Activated CD8-positive, alpha-beta T cell treated with anti-CD3 and anti-CD28 coated beads for 36 hours (primary cell): Measurements from ENCODE around the gene SRRM3. TPM values are rescaled to one million over a fixed set of nuclear protein-coding genes. Genes with fewer than 3 reads are reported as not detected.

ENCODE experiments used
- ATAC-seq: fragments of 200-7000 bp; cut with Tn5 transposase; one replicate; pipeline ENCODE4 v1.10.0; 2021; ENCODE audit warnings: mild to moderate bottlenecking, moderate library complexity
- CTCF ChIA-PET: fragments of 350-600 bp; sonication (Branson Sonifier 250); formaldehyde crosslinking; loops from one replicate; lab custom pipeline; 2021; ENCODE audit warnings: antibody characterized with exemption; lab: Charles Lee
- POLR2A ChIA-PET: fragments of 350-600 bp; sonication (Branson Sonifier 250); formaldehyde crosslinking; loops from one replicate; lab custom pipeline; 2021; ENCODE audit warnings: antibody characterized with exemption; lab: Charles Lee
- DNase-seq: peaks from one replicate; pipeline ENCODE4 v3.0.0-alpha.2; 2020
- H3K27ac Mint-ChIP-seq: one replicate; pipeline ENCODE4 v1.8.0; 2021; ENCODE audit warnings: mild to moderate bottlenecking, mixed read lengths
- H3K27me3 Mint-ChIP-seq: one replicate; pipeline ENCODE4 v1.8.0; 2021; ENCODE audit warnings: mixed read lengths
- H3K36me3 Mint-ChIP-seq: one replicate; pipeline ENCODE4 v1.8.0; 2021; ENCODE audit warnings: low read depth, mixed read lengths
- H3K4me1 Mint-ChIP-seq: one replicate; pipeline ENCODE4 v1.8.0; 2021; ENCODE audit warnings: low read depth, mixed read lengths
- H3K4me3 Mint-ChIP-seq: one replicate; pipeline ENCODE4 v1.8.0; 2021; ENCODE audit warnings: mild to moderate bottlenecking, moderate library complexity, mixed read lengths
- H3K9me3 Mint-ChIP-seq: one replicate; pipeline ENCODE4 v1.8.0; 2021; ENCODE audit warnings: mixed read lengths
- intact Hi-C: fragments of 100-400 bp; cut with micrococcal nuclease; formaldehyde crosslinking; loops from one replicate; pipeline ENCODE4 v1.10.0; 2022
- total RNA-seq, 2 experiments: library from RNA; stranded (reverse); gene quantifications; one replicate each; pipeline ENCODE4 v1.2.3, GENCODE V29; 2021
- TF ChIP-seq, protein P1 (sequence below): fragments of 200-600 bp; IDR thresholded peaks from one replicate; pipeline ENCODE4 v1.8.0; 2022; ENCODE audit warnings: antibody characterized with exemption, mild to moderate bottlenecking

Gene SRRM3
- total RNA-seq, 2 experiments from 2014 or later = not detected

DNA sequence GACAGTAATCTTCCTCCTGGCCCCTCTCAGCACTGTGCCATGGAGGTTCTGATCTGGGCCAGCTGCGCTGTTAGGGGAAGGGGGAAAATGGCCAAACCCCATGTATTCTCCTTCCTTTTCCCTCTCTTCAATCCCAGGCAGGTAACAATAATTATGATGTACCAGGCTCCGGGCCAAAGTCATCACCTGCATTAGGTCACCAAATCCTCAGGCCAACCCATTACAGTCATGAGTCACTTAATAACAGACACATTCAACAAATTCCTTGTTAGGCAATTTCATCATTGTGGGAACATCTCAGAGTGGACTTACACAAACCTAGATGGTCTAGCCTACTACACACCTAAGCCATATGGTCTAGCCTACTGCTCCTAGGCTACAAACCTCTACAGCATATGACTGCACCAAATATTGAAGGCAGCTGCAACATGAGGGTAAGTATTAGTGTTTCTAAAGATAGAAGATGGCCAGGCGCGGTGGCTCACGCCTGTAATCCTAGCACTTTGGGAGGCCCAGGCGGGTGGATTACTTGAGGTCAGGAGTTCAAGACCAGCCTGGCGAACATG, 98.6 kb downstream of the SRRM3 start:
- ChIA-PET POLR2A (no interaction called here), CTCF (interaction anchor here (1.7 to 8.3 kb wide), 2 partner anchors 9 to 13 kb away, joined by 6 to 55 read pairs; no protein-coding TSS in a partner anchor)
- intact Hi-C loops = no loop called here
- H3K4me1 Mint-ChIP-seq = peaks cover 15% of the 10 kb centered on the region
- no peak overlapping the region for H3K4me3 Mint-ChIP-seq
- no peak overlapping the region for H3K27ac Mint-ChIP-seq
- DNase-seq (no peak), ATAC-seq (no peak)
- peaks cover 14% of the 10 kb centered on the region for H3K36me3 Mint-ChIP-seq
- H3K27me3 Mint-ChIP-seq = peaks cover 4% of the 10 kb centered on the region
- TF ChIP-seq, protein P1, sequence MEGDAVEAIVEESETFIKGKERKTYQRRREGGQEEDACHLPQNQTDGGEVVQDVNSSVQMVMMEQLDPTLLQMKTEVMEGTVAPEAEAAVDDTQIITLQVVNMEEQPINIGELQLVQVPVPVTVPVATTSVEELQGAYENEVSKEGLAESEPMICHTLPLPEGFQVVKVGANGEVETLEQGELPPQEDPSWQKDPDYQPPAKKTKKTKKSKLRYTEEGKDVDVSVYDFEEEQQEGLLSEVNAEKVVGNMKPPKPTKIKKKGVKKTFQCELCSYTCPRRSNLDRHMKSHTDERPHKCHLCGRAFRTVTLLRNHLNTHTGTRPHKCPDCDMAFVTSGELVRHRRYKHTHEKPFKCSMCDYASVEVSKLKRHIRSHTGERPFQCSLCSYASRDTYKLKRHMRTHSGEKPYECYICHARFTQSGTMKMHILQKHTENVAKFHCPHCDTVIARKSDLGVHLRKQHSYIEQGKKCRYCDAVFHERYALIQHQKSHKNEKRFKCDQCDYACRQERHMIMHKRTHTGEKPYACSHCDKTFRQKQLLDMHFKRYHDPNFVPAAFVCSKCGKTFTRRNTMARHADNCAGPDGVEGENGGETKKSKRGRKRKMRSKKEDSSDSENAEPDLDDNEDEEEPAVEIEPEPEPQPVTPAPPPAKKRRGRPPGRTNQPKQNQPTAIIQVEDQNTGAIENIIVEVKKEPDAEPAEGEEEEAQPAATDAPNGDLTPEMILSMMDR = no peak
- no peaks in the 10 kb centered on the region for H3K9me3 Mint-ChIP-seq

DNA sequence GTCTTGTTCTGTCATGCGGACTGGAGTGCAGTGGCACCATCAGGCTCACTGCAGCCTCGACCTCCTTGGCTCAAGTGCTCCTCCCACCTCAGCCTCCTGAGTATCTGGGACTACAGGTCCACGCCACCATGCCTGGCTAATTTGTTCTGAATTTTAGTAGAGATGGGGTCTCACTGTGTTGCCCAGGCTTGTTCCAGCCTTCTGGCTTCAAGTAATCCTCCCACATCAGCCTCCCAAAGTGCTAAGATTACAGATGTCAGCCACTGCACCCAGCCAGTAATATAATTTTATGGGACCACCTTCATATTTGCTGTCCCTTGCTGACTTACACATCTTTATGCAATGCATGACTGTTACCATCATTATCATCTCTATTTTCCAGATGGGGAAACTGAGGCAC, 99.3 kb downstream of the SRRM3 start:
- no peaks in the 10 kb centered on the region for H3K9me3 Mint-ChIP-seq
- CTCF ChIA-PET = interaction anchor here (1.7 to 8.3 kb wide), 2 partner anchors 10 to 13 kb away, joined by 6 to 55 read pairs; no protein-coding TSS in a partner anchor
- H3K36me3 Mint-ChIP-seq = peaks cover 14% of the 10 kb centered on the region
- ATAC-seq (no peak), DNase-seq (no peak)
- H3K4me1 Mint-ChIP-seq = peaks cover 15% of the 10 kb centered on the region
- no peak overlapping the region for H3K4me3 Mint-ChIP-seq
- H3K27ac Mint-ChIP-seq = no peak overlapping the region
- intact Hi-C loops = no loop called here
- POLR2A ChIA-PET = no interaction called here
- peaks cover 4% of the 10 kb centered on the region for H3K27me3 Mint-ChIP-seq
- TF ChIP-seq, protein P1 = no peak

DNA sequence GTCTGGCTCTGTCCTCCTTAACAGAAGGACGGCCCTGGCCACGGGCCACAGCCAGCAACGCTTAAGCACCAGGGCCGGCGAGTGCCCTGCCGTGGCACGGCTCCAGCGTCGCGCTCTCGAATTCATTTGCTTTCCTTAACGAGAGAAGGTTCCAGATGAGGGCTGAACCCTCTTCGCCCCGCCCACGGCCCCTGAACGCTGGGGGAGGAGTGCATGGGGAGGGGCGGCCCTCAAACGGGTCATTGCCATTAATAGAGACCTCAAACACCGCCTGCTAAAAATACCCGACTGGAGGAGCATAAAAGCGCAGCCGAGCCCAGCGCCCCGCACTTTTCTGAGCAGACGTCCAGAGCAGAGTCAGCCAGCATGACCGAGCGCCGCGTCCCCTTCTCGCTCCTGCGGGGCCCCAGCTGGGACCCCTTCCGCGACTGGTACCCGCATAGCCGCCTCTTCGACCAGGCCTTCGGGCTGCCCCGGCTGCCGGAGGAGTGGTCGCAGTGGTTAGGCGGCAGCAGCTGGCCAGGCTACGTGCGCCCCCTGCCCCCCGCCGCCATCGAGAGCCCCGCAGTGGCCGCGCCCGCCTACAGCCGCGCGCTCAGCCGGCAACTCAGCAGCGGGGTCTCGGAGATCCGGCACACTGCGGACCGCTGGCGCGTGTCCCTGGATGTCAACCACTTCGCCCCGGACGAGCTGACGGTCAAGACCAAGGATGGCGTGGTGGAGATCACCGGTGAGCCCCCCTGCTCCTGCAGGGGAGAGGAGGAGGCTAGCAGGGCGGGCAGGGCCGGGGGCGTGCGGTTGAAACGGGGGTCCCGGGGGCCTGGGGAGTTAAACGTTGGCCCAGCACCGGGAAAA, 100.9 kb downstream of the SRRM3 start, which contains the start of gene HSPB1:
HSPB1 (plus strand) TSS at position 327 of the 855 bp plus-strand sequence; CDS start at position 367, 40 bp downstream.
- DNase-seq (peak; percentile 74), ATAC-seq (peak; percentile 52)
- Mint-ChIP-seq H3K27me3 (peaks cover 4% of the 10 kb centered on the region), H3K36me3 (peaks cover 14% of the 10 kb centered on the region), H3K9me3 (no peaks in the 10 kb centered on the region), H3K4me1 (peaks cover 15% of the 10 kb centered on the region), H3K27ac (peak within 1 kb of the TSS; percentile 94), H3K4me3 (peak within 1 kb of the TSS; percentile 92)
- TF ChIP-seq, protein P1 = no peak
- ChIA-PET CTCF (interaction anchor here (0.8 to 8.3 kb wide), 5 partner anchors 11 to 124 kb away, joined by 3 to 55 read pairs (median 4); no protein-coding TSS in a partner anchor), POLR2A (interaction anchor here (0.8 to 1.7 kb wide), 2 partner anchors 10 kb away, joined by 3 to 4 read pairs; no protein-coding TSS in a partner anchor)
- intact Hi-C loops = no loop called here

DNA sequence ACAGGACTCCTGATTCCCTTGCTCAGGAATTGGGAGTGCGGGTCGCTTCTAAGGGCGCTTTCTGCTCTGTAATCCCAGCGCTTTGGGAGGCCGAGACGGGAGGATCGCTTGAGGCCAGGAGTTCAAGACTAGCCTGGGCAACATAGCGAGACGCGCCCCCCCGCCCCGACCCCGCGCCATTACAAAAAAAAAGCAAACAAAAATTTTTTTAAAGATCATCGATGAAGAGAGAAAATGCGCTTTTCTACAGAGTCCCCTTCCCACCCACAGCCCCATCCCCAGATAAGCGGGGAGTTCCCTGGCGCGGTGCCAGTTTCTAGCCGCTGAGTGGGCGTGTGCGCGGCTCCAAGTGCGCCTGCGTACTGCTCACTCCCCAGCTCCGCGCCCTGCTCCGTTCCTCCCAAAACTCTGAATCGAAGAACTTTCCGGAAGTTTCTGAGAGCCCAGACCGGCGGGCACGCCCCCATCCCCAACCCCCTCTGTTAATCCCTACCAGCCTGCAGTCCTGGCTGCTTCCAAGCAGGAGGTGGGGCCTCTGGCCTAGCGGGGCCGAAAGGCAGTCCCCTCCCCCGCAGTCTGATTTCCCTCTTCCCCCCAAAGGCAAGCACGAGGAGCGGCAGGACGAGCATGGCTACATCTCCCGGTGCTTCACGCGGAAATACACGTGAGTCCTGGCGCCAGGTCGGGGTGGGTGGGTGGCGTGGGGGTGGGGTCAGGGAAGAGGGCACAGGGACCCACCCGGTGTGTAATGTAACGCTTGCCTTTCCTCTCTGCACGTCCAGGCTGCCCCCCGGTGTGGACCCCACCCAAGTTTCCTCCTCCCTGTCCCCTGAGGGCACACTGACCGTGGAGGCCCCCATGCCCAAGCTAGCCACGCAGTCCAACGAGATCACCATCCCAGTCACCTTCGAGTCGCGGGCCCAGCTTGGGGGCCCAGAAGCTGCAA, 101.8 kb downstream of the SRRM3 start:
- no peaks in the 10 kb centered on the region for H3K9me3 Mint-ChIP-seq
- DNase-seq = peak; percentile 77
- ATAC-seq = peak; percentile 69
- TF ChIP-seq, protein P1 = no peak
- peaks cover 15% of the 10 kb centered on the region for H3K4me1 Mint-ChIP-seq
- peaks cover 14% of the 10 kb centered on the region for H3K36me3 Mint-ChIP-seq
- H3K27me3 Mint-ChIP-seq = peaks cover 4% of the 10 kb centered on the region
- H3K4me3 Mint-ChIP-seq = peak overlapping the region; percentile 92
- ChIA-PET CTCF (interaction anchor here (0.8 to 8.3 kb wide), 4 partner anchors 10 to 125 kb away, joined by 4 to 55 read pairs (median 14); no protein-coding TSS in a partner anchor), POLR2A (interaction anchor here (0.8 to 1.7 kb wide), 2 partner anchors 9 to 11 kb away, joined by 3 to 4 read pairs; no protein-coding TSS in a partner anchor)
- H3K27ac Mint-ChIP-seq = peak overlapping the region; percentile 94
- intact Hi-C loops = no loop called here
